HCT116 (cell line): Measurements from ENCODE around the gene ZFAND6.
A peak's percentile ranks its signal among the peaks of the same experiment; 100 is the strongest.

Source experiments
- EZH2 ChIP-seq: fragments of 200-600 bp; sonication (generic); IDR thresholded peaks from 2 replicates; pipeline ENCODE4 v1.6.1; 2017; ENCODE audit warnings: antibody characterized with exemption, mixed run types
- POLR2AphosphoS5 ChIP-seq: IDR thresholded peaks from 2 replicates; pipeline ENCODE4 v1.6.1; 2011; ENCODE audit warnings: mild to moderate bottlenecking, low read depth, low read length, moderate library complexity
- SIN3A ChIP-seq: IDR thresholded peaks from 2 replicates; pipeline ENCODE4 v1.6.1; 2012; ENCODE audit warnings: low read depth
- TCF7L2 ChIP-seq: IDR thresholded peaks from 2 replicates; pipeline ENCODE4 v1.7.0; 2011; ENCODE audit warnings: borderline replicate concordance, inconsistent platforms; ENCODE audit not compliant: insufficient read depth, insufficient read length; ENCODE audit errors: extremely low read depth
- TF ChIP-seq, protein P1 (sequence below), 3 experiments: fragments of 200-600 bp in 1 of 3; sonication (generic) in 1 of 3; IDR thresholded peaks in 2 of 3; conservative IDR thresholded peaks in 1 of 3; 2 replicates each; pipeline ENCODE4 v1.5.1; 2012 to 2017; ENCODE audit warnings: low read depth in 2 of 3, low read length in 2 of 3, antibody characterized with exemption in 1 of 3, borderline replicate concordance in 1 of 3, control low read depth in 1 of 3, mild to moderate bottlenecking in 1 of 3, mixed read lengths in 1 of 3, mixed run types in 1 of 3, moderate library complexity in 1 of 3; ENCODE audit not compliant: insufficient read depth in 1 of 3
- TF ChIP-seq, protein P2 (sequence below): IDR thresholded peaks from 2 replicates; pipeline ENCODE4 v1.6.1; 2012

DNA sequence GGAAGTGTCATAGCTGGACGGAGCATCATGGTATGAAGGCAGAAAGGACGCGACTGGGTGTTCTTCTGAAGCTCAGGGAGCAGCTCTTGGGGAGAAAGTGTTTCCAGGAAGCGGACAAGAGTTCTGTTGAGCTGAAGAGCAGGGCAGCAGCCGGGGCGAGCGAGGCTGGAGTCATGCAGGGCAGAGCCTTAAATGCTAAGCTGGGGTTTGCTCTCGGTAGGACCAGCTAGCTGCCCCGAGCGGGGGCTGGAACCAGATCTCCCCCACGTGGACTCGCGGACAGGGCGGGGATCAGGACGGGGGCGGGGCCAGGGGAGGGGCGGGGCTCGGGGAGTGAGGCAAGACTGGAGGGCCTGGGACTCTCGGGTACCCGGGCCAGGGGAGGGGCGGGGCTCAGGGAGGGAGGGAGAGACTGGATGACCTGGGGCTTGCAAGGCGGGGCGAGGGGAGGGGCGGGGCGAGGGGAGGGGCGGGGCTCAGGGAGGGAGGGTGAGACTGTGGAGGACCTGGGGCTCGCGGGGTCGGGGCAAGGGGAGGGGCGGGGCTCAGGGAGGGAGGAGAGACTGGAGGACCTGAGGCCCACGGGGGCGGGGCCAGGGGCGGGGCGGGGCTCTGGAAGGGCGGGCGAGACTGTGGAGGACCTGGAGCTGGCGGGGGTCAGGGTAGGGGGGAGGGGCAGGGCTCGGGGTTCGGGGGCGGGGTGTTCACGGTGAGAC lies 92.9 kb downstream of the ZFAND6 start:
- no peak for TF ChIP-seq EZH2
- TF ChIP-seq TCF7L2 = no peak
- TF ChIP-seq, protein P1, sequence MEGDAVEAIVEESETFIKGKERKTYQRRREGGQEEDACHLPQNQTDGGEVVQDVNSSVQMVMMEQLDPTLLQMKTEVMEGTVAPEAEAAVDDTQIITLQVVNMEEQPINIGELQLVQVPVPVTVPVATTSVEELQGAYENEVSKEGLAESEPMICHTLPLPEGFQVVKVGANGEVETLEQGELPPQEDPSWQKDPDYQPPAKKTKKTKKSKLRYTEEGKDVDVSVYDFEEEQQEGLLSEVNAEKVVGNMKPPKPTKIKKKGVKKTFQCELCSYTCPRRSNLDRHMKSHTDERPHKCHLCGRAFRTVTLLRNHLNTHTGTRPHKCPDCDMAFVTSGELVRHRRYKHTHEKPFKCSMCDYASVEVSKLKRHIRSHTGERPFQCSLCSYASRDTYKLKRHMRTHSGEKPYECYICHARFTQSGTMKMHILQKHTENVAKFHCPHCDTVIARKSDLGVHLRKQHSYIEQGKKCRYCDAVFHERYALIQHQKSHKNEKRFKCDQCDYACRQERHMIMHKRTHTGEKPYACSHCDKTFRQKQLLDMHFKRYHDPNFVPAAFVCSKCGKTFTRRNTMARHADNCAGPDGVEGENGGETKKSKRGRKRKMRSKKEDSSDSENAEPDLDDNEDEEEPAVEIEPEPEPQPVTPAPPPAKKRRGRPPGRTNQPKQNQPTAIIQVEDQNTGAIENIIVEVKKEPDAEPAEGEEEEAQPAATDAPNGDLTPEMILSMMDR (IDR thresholded peaks at IDR 0.05 in 2 of 3, conservative IDR thresholded peaks at IDR 0.05 in 1 of 3; ENCODE audit: borderline replicate concordance in 1 of 3, insufficient read depth in 1 of 3, low read depth in 2 of 3, low read length in 2 of 3) = no peak
- TF ChIP-seq, protein P2, sequence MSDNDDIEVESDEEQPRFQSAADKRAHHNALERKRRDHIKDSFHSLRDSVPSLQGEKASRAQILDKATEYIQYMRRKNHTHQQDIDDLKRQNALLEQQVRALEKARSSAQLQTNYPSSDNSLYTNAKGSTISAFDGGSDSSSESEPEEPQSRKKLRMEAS = peak; percentile 54
- TF ChIP-seq POLR2AphosphoS5 = 0 out of 2 replicates have a peak, but pooled peaks have one; percentile 27
- no peak for TF ChIP-seq SIN3A
